ENCODE data around the gene OPALIN.

OPALIN gene

GRCh38 chr10:96299383-96299782 is 59.4 kb downstream of the OPALIN start:
- in situ Hi-C loops (cut with MboI; ENCODE audit: low sequenced_read_pairs, unreplicated experiment) = loop anchor here (5.0 kb wide), 1 partner anchor 72 kb away; no protein-coding TSS in a partner anchor
- DNase-seq (ENCODE audit: low spot score) = no peak
- TF ChIP-seq CTCF (IDR thresholded peaks at IDR 0.05; ENCODE audit: borderline replicate concordance, control extremely low read depth, extremely low read depth, insufficient read depth, missing control alignments) = no peak

- in situ Hi-C loops (cut with MboI; ENCODE audit: low sequenced_read_pairs, unreplicated experiment) = loop anchor here (5.0 kb wide), 1 partner anchor 71 kb away; no protein-coding TSS in a partner anchor
- no peak for DNase-seq (ENCODE audit: low spot score)
- TF ChIP-seq CTCF (IDR thresholded peaks at IDR 0.05; ENCODE audit: borderline replicate concordance, control extremely low read depth, extremely low read depth, insufficient read depth, missing control alignments) = no peak
Measured at GRCh38 chr10:96298362-96298761, 60.4 kb downstream of the OPALIN start.

- no peak for TF ChIP-seq CTCF (IDR thresholded peaks at IDR 0.05; ENCODE audit: borderline replicate concordance, control extremely low read depth, extremely low read depth, insufficient read depth, missing control alignments)
- no peak for DNase-seq (ENCODE audit: low spot score)
- in situ Hi-C loops (cut with MboI; ENCODE audit: low sequenced_read_pairs, unreplicated experiment) = loop anchor here (5.0 kb wide), 1 partner anchor 70 kb away; no protein-coding TSS in a partner anchor
Measured at GRCh38 chr10:96297486-96297885, 61.3 kb downstream of the OPALIN start.

DNA sequence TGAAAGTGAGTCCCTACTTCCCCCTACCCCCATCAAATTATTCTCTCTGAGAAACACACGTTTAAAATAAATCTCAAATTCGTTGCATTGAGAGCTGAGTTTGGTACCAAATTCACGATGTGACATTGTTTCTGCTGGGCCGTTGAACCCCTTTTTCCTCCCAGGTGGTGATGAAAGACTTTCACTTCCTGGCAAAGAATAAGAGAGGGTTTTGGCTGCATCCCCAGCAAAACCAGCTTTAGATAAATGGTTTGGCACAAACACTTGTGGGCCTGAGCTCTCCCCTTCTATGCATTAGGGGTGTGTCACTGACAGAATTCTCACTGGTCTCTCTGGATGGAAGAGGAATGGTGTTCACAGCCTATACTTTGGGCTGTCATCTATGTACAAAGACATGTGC is 63.3 kb downstream of the OPALIN start:
- TF ChIP-seq CTCF (IDR thresholded peaks at IDR 0.05; ENCODE audit: borderline replicate concordance, control extremely low read depth, extremely low read depth, insufficient read depth, missing control alignments) = no peak
- in situ Hi-C loops (cut with MboI; ENCODE audit: low sequenced_read_pairs, unreplicated experiment) = loop anchor here (5.0 kb wide), 1 partner anchor 68 kb away; no protein-coding TSS in a partner anchor
- no peak for DNase-seq (ENCODE audit: low spot score)

Data from GM13976 (cell line).